Activated CD8-positive, alpha-beta T cell treated with anti-CD3 and anti-CD28 coated beads for 36 hours (primary cell): ENCODE data around the gene CDH24. TPM values are rescaled to one million over a fixed set of nuclear protein-coding genes. Genes with fewer than 3 reads are reported as not detected.

Source experiments
- ATAC-seq: fragments of 200-7000 bp; cut with Tn5 transposase; one replicate; pipeline ENCODE4 v1.10.0; 2021; ENCODE audit warnings: mild to moderate bottlenecking, moderate library complexity
- CTCF ChIA-PET: fragments of 350-600 bp; sonication (Branson Sonifier 250); formaldehyde crosslinking; loops from one replicate; lab custom pipeline; 2021; ENCODE audit warnings: antibody characterized with exemption; lab: Charles Lee
- POLR2A ChIA-PET: fragments of 350-600 bp; sonication (Branson Sonifier 250); formaldehyde crosslinking; loops from one replicate; lab custom pipeline; 2021; ENCODE audit warnings: antibody characterized with exemption; lab: Charles Lee
- DNase-seq: peaks from one replicate; pipeline ENCODE4 v3.0.0-alpha.2; 2020
- H3K27ac Mint-ChIP-seq: one replicate; pipeline ENCODE4 v1.8.0; 2021; ENCODE audit warnings: mild to moderate bottlenecking, mixed read lengths
- H3K27me3 Mint-ChIP-seq: one replicate; pipeline ENCODE4 v1.8.0; 2021; ENCODE audit warnings: mixed read lengths
- H3K36me3 Mint-ChIP-seq: one replicate; pipeline ENCODE4 v1.8.0; 2021; ENCODE audit warnings: low read depth, mixed read lengths
- H3K4me1 Mint-ChIP-seq: one replicate; pipeline ENCODE4 v1.8.0; 2021; ENCODE audit warnings: low read depth, mixed read lengths
- H3K4me3 Mint-ChIP-seq: one replicate; pipeline ENCODE4 v1.8.0; 2021; ENCODE audit warnings: mild to moderate bottlenecking, moderate library complexity, mixed read lengths
- H3K9me3 Mint-ChIP-seq: one replicate; pipeline ENCODE4 v1.8.0; 2021; ENCODE audit warnings: mixed read lengths
- intact Hi-C: fragments of 100-400 bp; cut with micrococcal nuclease; formaldehyde crosslinking; loops from one replicate; pipeline ENCODE4 v1.10.0; 2022
- total RNA-seq, 2 experiments: library from RNA; stranded (reverse); gene quantifications; one replicate each; pipeline ENCODE4 v1.2.3, GENCODE V29; 2021
- TF ChIP-seq, protein P1 (sequence below): fragments of 200-600 bp; IDR thresholded peaks from one replicate; pipeline ENCODE4 v1.8.0; 2022; ENCODE audit warnings: antibody characterized with exemption, mild to moderate bottlenecking

The CDH24 gene
- total RNA-seq, 2 experiments from 2014 or later, result 0.69 to 0.72 TPM

DNA sequence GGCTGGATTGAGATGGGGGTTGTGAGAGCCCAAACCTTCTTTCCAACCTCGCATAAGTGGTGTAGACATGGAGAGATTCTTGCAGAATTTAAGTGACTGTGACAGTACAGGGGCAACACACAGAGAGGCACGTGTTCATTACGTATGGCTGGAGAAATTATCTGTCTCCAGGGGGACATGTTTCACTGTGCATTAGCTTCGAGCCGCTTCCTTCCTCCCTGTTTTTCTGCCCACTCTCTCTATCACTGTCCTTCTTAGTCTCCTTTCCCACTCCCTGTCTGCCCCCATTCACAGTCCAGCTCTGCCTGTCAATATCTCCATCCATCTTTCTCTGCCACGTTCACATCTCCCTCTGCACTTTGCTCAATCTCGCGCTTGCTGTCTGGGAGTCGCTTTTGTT is 35.9 kb downstream of the CDH24 start:
- H3K27ac Mint-ChIP-seq, result peak overlapping the region; percentile 80
- TF ChIP-seq, protein P1, sequence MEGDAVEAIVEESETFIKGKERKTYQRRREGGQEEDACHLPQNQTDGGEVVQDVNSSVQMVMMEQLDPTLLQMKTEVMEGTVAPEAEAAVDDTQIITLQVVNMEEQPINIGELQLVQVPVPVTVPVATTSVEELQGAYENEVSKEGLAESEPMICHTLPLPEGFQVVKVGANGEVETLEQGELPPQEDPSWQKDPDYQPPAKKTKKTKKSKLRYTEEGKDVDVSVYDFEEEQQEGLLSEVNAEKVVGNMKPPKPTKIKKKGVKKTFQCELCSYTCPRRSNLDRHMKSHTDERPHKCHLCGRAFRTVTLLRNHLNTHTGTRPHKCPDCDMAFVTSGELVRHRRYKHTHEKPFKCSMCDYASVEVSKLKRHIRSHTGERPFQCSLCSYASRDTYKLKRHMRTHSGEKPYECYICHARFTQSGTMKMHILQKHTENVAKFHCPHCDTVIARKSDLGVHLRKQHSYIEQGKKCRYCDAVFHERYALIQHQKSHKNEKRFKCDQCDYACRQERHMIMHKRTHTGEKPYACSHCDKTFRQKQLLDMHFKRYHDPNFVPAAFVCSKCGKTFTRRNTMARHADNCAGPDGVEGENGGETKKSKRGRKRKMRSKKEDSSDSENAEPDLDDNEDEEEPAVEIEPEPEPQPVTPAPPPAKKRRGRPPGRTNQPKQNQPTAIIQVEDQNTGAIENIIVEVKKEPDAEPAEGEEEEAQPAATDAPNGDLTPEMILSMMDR, result no peak
- ChIA-PET POLR2A (interaction anchor here (0.6 to 2.9 kb wide), 4 partner anchors 9 to 15 kb away, joined by 3 to 10 read pairs (median 7); no protein-coding TSS in a partner anchor), CTCF (interaction anchor here (1.0 to 5.1 kb wide), 7 partner anchors 9 to 56 kb away, joined by 3 to 22 read pairs (median 5); partner anchors contain the start of gene CDH24)
- ATAC-seq (no peak), DNase-seq (no peak)
- no peaks in the 10 kb centered on the region for H3K9me3 Mint-ChIP-seq
- H3K36me3 Mint-ChIP-seq, result peaks cover 33% of the 10 kb centered on the region
- intact Hi-C loops, result no loop called here
- H3K4me1 Mint-ChIP-seq, result peaks cover 51% of the 10 kb centered on the region
- no peaks in the 10 kb centered on the region for H3K27me3 Mint-ChIP-seq
- peak overlapping the region; percentile 4 for H3K4me3 Mint-ChIP-seq

DNA sequence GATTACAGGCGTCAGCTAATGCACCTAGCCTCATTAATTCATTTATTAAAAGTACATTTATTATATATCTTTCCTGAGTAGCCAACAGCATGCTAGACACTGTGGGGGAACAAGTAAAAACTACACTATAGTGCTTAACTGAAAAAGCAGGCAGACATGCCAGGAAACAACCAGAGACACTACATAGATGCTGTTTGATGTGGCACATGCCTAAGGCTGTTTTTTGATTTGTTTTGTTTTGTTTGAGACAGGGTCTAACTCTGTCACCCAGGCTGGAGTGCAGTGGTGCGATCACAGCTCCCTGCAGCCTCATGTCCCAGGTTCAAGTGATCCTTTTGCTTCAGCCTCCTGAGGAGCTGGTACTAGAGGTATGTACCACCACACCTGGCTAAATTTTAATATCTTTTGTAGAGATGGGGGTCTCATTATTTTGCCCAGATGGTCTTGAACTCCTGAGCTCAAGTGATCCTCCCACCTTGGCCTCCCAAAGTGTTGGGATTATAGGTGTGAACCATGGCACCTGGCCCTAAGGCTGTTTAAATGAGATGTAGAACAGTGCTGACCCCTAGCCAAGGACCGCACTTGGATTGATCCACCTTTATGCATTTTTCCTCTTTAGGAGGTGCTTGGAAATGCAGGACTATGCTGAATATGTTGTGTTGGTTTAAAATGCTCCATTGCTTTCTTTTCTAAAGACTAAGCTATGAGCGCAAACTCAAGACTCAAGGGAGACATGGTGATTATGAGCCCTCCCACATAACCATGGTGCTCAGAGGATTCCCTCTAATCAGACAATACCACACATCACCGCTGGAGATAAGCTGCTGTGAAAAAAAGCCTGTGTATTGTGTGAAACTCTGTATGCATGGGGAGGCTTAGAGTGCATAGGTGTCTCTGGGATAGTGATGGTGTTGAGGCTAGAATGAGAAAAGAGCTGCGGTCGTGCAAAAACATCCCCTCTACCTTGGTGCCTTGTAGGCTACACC is 36.9 kb downstream of the CDH24 start:
- Mint-ChIP-seq H3K36me3 (peaks cover 23% of the 10 kb centered on the region), H3K4me3 (peak overlapping the region; percentile 4), H3K27ac (peak overlapping the region; percentile 80), H3K4me1 (peaks cover 45% of the 10 kb centered on the region), H3K9me3 (no peaks in the 10 kb centered on the region), H3K27me3 (no peaks in the 10 kb centered on the region)
- POLR2A ChIA-PET, result interaction anchor here (1.0 to 1.5 kb wide), 4 partner anchors 10 to 35 kb away, joined by 3 to 10 read pairs (median 5); no protein-coding TSS in a partner anchor
- CTCF ChIA-PET, result interaction anchor here (0.6 to 5.1 kb wide), 6 partner anchors 14 to 37 kb away, joined by 3 to 22 read pairs (median 10); partner anchors contain the start of gene CDH24
- DNase-seq, result no peak
- ATAC-seq, result peak; percentile 45
- TF ChIP-seq, protein P1, result no peak
- intact Hi-C loops, result no loop called here

DNA sequence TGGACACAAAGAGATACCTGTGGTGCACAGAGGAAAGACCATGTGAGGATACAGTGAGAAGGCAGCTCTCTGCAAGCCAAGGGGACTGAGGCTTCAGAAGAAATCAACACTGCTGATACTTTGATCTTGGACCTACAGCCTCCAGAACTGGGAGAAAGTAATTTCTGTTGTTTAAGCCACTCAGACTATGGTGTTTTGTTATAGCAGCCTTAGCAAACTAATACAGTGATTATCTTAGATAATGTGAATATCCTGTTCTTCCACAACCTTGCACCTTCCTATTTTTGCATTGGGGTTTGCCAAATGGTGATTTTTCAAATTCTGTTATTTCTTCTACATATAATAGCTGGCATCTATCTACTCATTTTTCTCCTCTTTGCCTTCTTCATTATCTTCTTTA is 39.2 kb downstream of the CDH24 start:
- no peaks in the 10 kb centered on the region for H3K9me3 Mint-ChIP-seq
- TF ChIP-seq, protein P1, result no peak

DNA sequence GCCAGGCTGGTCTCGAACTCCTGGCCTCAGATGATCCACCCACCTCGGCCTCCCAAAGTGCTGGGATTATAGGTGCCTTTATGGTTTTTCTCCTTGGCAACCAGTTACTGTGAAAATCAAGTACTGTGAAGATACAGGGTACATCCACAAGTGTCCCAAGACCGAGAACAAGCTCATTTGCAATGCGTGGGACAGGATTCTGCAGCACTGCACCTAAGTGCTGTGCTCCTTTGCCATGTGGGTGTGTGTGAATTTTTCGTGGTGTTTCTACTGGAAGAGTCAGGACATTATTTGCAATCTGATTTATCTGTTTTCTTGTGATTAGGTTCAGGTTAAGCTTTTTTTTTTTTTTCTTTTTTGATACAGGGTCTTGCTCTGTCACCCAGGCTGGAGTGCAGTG is 40.2 kb downstream of the CDH24 start:
- Mint-ChIP-seq H3K36me3 (no peaks in the 10 kb centered on the region), H3K27me3 (no peaks in the 10 kb centered on the region), H3K4me1 (peaks cover 18% of the 10 kb centered on the region), H3K4me3 (no peak overlapping the region), H3K9me3 (no peaks in the 10 kb centered on the region), H3K27ac (no peak overlapping the region)
- TF ChIP-seq, protein P1, result no peak
- no peak for ATAC-seq
- POLR2A ChIA-PET, result interaction anchor here (0.6 to 2.1 kb wide), 6 partner anchors 8 to 41 kb away, joined by 3 to 9 read pairs (median 4); no protein-coding TSS in a partner anchor
- DNase-seq, result no peak
- intact Hi-C loops, result no loop called here
- CTCF ChIA-PET, result interaction anchor here (0.6 to 4.5 kb wide), 9 partner anchors 8 to 52 kb away, joined by 3 to 21 read pairs (median 4); no protein-coding TSS in a partner anchor

More for the DNA sequence above, 39.2 kb downstream of the CDH24 start:
- ATAC-seq (no peak), DNase-seq (no peak)
- no peak overlapping the region for H3K4me3 Mint-ChIP-seq
- ChIA-PET CTCF (interaction anchor here (1.6 to 2.1 kb wide), 2 partner anchors 32 to 51 kb away, joined by 3 to 9 read pairs; no protein-coding TSS in a partner anchor), POLR2A (interaction anchor here (2.1 kb wide), 1 partner anchor 11 kb away, joined by 9 read pairs; no protein-coding TSS in a partner anchor)
- H3K27me3 Mint-ChIP-seq, result no peaks in the 10 kb centered on the region
- intact Hi-C loops, result no loop called here
- no peak overlapping the region for H3K27ac Mint-ChIP-seq
- peaks cover 5% of the 10 kb centered on the region for H3K36me3 Mint-ChIP-seq
- H3K4me1 Mint-ChIP-seq, result peaks cover 23% of the 10 kb centered on the region
